GM18517 (cell line): ENCODE data around the gene CHST1.
A peak's percentile ranks its signal among the peaks of the same experiment; 100 is the strongest.

Experiments
- ATAC-seq: cut with Tn5 transposase; IDR thresholded peaks from one replicate; pipeline ENCODE4 v1.9.1; 2021; ENCODE audit warnings: mild to moderate bottlenecking, moderate library complexity; ENCODE audit not compliant: unreplicated experiment

Gene CHST1

DNA sequence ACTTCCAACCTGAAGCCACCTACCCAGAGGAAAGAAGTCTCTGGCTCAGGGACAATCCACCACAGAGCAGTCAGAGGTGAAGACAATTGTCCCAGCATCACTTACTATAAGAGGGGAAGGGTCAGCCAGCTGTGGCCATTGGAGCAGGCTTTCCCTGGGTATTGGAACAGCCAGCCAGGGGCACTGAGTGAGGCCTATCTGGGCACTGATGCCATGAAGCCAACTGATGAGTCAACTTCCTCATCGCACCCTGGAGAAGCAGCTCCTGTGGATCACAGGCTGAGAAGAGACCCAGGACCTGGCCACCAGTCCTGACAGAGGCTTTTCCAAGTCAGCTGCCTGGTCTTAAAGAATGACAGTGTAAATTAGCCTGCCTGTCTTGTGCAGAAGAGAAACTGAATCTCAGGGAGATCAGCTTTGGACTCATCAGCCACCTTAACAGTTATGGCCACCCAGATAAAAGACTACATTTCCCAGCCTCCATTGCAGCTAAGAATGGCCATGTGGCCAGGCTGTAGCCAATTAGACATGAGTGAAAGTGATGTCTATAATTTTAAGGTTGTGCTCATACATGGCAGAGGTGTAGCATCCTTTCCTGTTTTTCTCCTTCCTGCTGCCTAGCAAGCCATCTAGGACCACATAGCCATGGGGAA lies 19.0 kb downstream of the CHST1 start:
- peak; percentile 60 for ATAC-seq

DNA sequence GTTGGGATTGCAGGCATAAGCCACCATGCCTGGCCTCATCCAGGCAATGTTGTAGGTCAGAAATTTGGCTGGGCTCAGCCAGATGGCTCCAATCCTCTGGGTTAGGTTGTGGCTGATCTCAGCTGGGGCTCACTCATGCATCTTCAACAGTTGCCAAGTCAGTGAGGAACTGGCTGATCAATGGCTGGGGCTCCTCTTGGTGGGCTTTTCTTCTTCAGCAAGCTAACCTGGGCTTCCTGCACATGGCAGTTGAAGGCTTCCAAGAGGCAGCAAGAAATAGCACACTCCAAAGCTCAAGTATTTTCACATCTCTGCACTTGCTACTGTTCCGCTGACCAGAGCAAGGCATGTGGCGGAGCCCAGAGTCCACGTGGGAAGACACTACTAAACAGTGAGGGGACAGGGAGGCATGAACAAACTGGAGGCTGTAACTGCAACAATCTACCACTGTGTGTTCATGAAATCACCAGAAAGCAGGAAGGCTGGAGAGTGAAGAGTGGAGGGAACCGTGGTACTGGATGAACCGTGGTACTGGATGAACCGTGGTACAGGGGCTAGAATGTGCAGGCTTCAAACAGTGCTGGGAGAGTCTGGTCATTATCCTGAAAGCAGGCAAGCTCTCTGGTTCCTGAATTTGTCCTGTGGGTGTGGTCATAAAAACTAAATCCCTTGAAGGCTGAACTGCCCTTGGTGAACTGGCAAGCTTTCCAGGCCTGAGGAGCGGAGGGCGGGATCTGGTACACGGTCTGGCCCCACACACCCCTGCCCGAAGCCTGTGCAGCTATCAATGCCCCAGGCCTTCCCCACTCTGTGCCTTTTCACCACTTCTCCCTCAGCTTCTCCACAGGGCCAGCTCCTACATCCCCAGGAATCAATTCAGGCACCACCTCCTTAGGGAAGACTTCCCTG lies 20.2 kb downstream of the CHST1 start:
- ATAC-seq, result no peak

DNA sequence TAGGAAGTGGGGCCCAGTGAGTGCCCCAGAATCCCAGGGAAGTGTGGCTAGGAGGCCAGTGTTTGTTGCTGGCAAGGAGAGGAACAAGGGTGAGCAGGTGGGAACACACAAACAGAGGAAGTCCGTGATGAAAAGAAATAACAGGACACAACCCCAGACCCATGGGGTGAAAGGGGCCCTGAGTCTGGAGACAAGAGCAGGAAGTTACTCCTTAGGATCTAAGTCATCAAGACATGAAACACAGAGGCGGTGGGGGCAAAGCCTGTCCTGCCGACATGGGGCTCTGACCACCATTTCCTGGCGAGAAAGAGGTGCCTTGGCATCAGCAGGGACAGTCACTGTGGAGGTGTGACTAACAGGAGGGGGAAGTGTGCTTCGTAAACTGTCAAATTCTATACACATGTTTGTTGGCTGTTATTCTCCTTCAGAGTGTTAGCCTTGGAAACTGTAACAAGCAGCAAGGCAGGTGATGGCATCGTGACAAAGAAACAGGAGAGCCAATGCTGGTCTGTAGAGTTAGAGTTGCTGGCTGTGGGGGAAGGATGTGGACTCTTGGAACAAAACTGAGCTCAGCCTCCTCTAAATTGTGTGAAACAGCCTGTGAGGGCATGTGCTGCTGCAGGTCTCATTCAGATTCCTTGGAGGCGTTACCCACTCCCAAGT lies 21.7 kb downstream of the CHST1 start:
- ATAC-seq, result no peak

DNA sequence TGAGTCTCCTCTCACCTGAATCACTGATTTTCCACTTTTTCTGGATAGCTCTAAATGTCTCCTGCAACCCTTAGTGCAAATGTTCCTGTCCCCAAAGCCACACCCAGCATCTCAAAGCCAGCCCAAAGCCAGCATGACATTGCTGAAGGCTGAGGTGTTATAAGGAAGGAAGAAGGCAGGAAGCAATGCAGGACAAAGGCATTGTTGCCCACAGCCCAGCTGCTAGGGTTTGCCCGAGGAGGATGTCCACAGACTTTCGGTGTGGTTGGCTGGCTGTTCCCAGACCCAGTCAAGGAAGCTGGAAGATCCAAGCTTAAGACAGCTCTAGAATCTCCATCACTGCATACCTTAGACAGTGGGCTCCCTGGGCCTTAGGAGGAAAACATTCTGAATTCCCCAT lies 23.5 kb downstream of the CHST1 start:
- no peak for ATAC-seq

DNA sequence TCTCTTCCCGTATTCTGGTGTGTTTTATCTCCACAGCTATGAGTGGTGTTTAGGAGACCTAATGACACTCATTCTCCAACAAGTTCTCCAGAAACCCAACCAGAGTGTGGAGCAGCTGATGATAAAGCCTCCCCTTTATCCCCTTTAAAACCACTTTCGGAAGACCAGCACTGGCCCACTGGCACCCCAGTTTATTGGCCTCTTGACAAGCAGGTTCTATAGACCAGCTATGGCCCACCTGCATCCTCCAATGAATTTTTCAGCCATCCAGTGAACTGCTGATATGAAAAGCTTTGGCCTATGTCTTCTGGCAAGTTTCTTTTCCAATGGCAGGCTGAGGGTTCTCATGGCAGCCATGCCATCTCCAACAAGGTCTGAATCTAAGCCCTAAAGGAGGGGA lies 27.4 kb downstream of the CHST1 start:
- no peak for ATAC-seq

GRCh38 chr11:45635907-45636306 lies 29.5 kb downstream of the CHST1 start:
- no peak for ATAC-seq

GRCh38 chr11:45625611-45626010 lies 39.8 kb downstream of the CHST1 start:
- ATAC-seq, result no peak

GRCh38 chr11:45624095-45624494 lies 41.3 kb downstream of the CHST1 start:
- ATAC-seq, result no peak

DNA sequence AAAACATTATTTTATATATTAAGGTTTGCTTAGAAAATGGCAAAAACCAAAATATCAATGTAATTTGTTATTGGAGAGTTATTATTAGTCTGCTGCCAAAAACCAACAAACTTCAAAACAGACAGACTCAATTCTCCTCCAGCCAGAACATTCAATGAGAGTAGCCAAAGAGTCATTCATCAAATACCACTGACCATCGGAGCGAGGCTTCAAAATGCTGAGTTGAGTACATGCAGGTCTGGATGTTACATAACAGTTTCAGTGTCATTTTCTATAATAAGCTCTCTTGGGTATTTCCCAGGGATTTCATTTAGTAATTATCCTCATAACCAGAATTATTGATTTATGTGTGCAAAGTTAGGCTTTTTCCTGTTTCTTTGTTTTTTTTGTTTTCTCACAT lies 42.6 kb downstream of the CHST1 start:
- ATAC-seq, result no peak

GRCh38 chr11:45622283-45622682 lies 43.1 kb downstream of the CHST1 start:
- no peak for ATAC-seq

GRCh38 chr11:45621588-45621987 lies 43.8 kb downstream of the CHST1 start:
- no peak for ATAC-seq

- no peak for ATAC-seq
Measured at GRCh38 chr11:45620243-45620642, 45.2 kb downstream of the CHST1 start.

DNA sequence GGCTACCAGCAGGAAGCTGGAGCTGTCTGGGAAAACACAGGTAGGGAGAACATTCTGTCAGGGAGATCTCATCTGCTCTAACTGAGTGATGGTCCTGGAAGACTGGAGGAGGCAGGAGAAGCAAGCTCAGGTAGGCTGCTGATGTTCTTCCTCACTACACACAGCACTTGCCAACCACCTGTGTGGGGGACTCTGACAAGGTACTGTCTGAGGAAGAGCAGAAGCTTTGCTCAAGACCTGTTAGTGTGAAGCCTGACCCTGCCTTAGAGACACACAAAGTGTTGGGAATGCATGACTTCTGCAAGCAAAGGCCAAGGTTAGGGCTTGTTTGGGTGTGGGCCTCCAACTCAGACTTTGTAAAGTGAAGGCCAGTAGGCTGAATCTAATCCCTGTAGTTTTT lies 46.5 kb downstream of the CHST1 start:
- ATAC-seq, result no peak

DNA sequence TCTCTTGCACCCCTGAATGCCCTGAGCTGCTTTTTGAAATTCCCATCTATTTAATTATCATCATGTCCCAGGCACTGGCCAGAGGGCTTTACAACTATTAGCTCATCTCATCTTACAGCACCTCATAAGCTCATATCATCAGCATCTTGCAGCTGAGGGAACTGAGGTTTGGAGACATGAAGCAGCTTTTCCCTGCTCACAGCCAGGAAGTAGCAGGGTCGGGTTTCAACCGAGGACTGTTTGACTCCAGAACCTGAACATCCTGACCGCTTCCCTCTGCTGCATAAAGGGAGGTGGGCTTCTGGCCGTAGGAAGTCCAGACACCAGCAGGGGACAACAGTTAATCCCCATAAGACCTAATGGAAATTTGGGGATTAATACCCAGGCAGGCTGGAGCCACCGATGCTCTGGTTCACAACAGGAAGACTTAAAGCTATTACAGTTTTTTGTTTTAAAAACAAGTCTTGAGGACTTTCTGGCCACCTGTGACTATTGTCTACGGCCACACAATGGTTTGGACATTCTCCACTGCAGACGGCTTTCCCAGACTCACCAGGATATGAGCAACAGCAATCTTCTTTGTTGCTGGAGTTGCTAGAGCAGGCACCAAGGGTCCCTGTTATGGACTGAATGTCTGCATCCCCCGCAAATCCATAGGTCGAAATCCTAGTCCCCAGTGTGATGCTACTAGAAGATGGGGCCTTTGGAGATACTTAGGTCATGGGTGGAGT lies 47.4 kb downstream of the CHST1 start:
- ATAC-seq, result no peak

GRCh38 chr11:45616802-45617549 lies 48.4 kb downstream of the CHST1 start:
- ATAC-seq, result no peak

- ATAC-seq, result no peak
Measured at GRCh38 chr11:45615182-45615792, 50.1 kb downstream of the CHST1 start.

DNA sequence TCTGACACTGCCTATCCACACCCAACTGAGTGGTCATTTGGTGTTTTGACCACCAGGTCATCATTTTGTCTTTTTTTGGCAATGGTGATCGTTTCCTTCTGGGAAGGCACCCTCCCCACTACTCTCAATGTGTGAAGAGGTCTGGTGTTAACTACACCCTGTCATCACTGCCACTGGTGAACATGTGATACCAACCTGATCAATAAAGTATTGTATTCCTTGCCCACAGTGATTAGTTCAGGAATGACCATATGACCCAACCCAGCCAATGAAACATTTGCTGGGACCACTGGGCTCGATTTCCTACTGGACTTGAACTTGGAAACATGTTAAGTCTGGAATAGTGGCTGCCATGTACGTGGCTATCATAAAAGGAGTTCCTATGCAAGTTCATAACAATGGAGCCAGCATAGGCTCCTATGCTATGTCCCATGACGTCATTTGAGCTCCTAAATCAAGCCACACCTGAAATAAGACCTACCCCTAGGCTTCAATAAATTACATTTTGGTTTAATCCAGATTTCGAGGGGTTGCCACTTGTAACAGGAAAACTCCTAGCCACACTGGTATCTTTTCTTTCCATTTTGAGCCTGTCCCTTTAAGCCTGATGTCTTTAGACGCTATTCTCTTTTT lies 51.1 kb downstream of the CHST1 start:
- no peak for ATAC-seq

GRCh38 chr11:45610627-45611026 lies 54.8 kb downstream of the CHST1 start:
- no peak for ATAC-seq

GRCh38 chr11:45609902-45610301 lies 55.5 kb downstream of the CHST1 start:
- ATAC-seq, result no peak

DNA sequence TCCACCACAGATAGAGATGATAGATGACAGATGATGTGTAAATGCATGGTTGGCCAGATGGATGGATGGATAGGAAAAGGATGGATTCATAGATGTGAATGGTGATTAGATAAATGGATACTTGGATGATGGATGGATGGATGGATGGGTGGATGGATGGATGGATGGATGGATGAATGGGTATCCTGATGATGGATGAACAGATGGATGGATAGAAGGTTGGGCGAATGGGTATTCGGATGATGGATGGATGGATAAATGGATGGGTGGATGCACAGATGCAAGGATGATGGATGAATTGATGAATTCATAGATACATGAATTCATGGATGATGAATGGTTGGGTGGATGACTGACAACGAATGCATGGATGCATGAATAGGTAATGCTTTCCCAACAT lies 56.1 kb downstream of the CHST1 start:
- ATAC-seq, result no peak
